GM21576 (cell line): ENCODE measurements around the gene DUSP6.

Source experiments
- ATAC-seq: cut with Tn5 transposase; IDR thresholded peaks from one replicate; pipeline ENCODE4 v1.9.1; 2021; ENCODE audit warnings: mild to moderate bottlenecking, moderate library complexity; ENCODE audit not compliant: unreplicated experiment

Gene DUSP6

DNA sequence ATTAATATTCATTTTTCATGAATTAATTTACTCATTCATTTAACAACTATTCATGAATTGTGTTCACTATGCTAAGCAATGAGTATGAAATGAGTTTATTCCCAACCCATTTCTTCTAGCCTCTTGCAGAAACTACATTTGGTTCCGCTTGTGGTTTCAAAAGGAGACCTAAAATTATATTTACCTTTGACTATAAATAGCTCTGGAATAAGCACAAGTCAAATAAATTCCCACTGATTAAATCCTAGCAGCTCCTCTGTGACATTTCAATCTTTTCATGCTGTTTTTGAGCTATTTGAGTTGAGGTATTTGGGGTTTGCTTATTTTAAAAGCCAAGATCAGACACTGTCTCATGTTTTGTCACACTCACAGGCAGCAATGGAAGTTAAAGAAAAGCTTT, 46.9 kb downstream of the DUSP6 start:
- no peak for ATAC-seq

DNA sequence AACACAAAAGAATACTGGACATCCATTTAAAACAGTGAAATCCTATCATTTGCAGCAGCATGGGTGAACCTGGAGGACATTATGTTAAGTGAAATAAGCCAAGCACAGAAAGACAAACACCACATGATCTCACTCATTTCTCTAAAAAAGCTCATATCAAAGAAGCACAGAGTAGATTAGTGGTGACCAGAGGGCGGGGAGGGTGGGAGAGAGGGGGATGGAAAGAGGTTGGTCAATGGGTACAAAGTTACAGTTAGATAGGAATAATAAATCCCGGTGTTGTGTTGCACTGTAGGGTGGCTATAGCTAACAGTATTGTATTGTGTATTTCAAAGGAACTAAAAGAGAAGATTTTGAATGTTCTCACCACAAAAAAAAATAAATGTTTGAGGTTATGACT, 52.4 kb downstream of the DUSP6 start:
- no peak for ATAC-seq

DNA sequence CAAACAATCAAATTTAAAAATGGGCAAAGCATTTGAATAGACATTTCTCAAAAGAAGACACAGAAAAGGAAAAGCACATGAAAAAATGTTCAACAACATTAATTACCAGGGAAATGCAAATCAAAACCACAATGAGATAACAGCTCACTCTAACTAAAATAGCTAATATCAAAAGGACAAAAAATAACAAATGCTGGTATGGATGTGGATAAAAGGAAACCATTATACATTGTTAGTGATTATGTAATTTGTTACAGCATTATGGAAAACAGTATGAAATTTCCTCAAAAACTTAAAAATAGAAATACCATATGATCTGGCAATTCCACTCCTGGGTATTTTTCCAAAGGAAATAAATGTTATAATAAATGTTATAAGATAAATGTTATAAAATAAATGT, 52.9 kb downstream of the DUSP6 start:
- no peak for ATAC-seq
